ENCODE results near the gene IRF2BPL.

DNA sequence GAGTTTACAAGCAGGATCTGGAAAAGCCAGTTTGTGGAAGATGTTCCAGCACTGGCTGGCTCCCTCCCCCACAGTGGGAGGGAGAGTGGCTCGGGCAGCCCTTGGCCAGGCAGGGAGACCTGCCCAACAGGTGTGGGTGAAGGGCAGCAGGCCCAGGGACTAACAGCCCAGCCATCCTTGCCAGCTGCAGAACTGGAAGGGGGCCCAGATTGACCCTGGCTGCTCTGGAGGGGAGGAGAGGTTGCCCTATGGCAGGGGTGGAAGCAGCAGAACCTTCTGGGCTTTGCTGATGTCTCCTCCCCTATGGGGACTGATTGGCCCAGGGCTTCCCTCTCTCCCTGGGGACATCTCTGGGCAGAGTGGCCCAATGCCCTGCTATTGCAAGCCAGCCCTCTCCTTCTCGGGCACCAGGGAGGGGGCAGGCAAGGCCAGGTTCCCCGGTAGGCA, 20.5 kb downstream of the IRF2BPL start:
- TF ChIP-seq, protein P1, sequence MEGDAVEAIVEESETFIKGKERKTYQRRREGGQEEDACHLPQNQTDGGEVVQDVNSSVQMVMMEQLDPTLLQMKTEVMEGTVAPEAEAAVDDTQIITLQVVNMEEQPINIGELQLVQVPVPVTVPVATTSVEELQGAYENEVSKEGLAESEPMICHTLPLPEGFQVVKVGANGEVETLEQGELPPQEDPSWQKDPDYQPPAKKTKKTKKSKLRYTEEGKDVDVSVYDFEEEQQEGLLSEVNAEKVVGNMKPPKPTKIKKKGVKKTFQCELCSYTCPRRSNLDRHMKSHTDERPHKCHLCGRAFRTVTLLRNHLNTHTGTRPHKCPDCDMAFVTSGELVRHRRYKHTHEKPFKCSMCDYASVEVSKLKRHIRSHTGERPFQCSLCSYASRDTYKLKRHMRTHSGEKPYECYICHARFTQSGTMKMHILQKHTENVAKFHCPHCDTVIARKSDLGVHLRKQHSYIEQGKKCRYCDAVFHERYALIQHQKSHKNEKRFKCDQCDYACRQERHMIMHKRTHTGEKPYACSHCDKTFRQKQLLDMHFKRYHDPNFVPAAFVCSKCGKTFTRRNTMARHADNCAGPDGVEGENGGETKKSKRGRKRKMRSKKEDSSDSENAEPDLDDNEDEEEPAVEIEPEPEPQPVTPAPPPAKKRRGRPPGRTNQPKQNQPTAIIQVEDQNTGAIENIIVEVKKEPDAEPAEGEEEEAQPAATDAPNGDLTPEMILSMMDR (IDR thresholded peaks at IDR 0.05): peak in 1 of 4 experiments; percentile 14
- peak; percentile 92 for TF ChIP-seq POLR2AphosphoS5 (IDR thresholded peaks at IDR 0.05)

Measured in prostate gland (tissue), 2 donors.